ENCODE results near the gene KLF16. TPM values are rescaled to one million over a fixed set of nuclear protein-coding genes. Genes with fewer than 3 reads are reported as not detected.

The KLF16 gene
- total and polyA plus RNA-seq, 10 of the 15 experiments (the other 5 are each of a cell fraction or from before 2014, with no cell fraction given) = 0.03 to 41.2 (median 2.6) TPM

DNA sequence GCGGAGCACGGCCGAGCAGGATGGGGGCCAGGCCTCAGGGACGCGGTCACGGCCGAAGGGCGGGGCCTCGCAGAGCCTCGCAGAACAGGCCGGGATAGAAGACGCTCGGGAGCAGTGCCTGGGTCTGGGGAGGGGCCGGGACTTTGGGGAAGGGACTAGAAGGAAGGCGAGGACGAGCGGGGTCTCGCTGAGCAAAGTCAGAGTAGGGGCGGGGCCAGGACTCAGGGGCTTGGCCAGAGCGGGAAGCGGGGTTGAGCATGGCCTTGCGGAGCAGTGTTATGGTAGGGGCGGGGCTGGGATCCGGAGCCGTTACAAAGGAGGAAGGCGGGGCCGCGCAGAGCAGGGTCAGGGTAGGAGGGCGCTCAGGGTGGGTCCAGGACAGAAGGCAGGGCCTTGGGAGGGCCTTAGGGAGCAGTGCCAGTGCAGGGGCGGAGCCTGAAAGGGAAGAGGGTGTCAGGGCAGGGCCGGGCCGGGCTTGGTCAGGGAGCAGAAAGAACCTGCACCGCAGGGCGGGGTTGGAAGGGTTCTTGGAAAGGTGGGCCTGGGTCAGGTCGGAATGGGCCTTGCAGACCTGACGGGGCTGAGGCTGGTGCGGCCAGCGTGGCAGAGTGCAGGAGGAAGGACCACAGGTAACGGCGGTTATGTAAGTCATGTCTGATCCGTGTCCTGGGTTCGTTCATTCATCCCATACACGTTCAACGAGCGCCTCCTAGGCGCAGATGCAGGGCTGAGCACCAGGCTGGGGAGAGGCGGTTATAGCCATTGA is 50.8 kb downstream of the KLF16 start (continued):
- no peak; the same call in 1 of the 2 replicates for TF ChIP-seq CREB1 (IDR thresholded peaks at IDR 0.05; ENCODE audit: low read depth)
- no peak for TF ChIP-seq ZNF207 (IDR thresholded peaks at IDR 0.05; ENCODE audit: borderline replicate concordance)
- 0 out of 2 replicates have a peak, but pooled peaks have one; percentile 9 for TF ChIP-seq IKZF1 (conservative IDR thresholded peaks at IDR 0.05)
- TF ChIP-seq, protein P1, sequence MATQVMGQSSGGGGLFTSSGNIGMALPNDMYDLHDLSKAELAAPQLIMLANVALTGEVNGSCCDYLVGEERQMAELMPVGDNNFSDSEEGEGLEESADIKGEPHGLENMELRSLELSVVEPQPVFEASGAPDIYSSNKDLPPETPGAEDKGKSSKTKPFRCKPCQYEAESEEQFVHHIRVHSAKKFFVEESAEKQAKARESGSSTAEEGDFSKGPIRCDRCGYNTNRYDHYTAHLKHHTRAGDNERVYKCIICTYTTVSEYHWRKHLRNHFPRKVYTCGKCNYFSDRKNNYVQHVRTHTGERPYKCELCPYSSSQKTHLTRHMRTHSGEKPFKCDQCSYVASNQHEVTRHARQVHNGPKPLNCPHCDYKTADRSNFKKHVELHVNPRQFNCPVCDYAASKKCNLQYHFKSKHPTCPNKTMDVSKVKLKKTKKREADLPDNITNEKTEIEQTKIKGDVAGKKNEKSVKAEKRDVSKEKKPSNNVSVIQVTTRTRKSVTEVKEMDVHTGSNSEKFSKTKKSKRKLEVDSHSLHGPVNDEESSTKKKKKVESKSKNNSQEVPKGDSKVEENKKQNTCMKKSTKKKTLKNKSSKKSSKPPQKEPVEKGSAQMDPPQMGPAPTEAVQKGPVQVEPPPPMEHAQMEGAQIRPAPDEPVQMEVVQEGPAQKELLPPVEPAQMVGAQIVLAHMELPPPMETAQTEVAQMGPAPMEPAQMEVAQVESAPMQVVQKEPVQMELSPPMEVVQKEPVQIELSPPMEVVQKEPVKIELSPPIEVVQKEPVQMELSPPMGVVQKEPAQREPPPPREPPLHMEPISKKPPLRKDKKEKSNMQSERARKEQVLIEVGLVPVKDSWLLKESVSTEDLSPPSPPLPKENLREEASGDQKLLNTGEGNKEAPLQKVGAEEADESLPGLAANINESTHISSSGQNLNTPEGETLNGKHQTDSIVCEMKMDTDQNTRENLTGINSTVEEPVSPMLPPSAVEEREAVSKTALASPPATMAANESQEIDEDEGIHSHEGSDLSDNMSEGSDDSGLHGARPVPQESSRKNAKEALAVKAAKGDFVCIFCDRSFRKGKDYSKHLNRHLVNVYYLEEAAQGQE (IDR thresholded peaks at IDR 0.05; ENCODE audit: low read depth, low read length) = no peak
- TF ChIP-seq, protein P2, sequence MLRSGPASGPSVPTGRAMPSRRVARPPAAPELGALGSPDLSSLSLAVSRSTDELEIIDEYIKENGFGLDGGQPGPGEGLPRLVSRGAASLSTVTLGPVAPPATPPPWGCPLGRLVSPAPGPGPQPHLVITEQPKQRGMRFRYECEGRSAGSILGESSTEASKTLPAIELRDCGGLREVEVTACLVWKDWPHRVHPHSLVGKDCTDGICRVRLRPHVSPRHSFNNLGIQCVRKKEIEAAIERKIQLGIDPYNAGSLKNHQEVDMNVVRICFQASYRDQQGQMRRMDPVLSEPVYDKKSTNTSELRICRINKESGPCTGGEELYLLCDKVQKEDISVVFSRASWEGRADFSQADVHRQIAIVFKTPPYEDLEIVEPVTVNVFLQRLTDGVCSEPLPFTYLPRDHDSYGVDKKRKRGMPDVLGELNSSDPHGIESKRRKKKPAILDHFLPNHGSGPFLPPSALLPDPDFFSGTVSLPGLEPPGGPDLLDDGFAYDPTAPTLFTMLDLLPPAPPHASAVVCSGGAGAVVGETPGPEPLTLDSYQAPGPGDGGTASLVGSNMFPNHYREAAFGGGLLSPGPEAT (IDR thresholded peaks at IDR 0.05; ENCODE audit: low read depth) = 0 out of 2 replicates have a peak, but pooled peaks have one; percentile 11
- TF ChIP-seq TCF3 (IDR thresholded peaks at IDR 0.05; ENCODE audit: borderline replicate concordance, insufficient read depth, low read depth, low read length) = no peak
- TF ChIP-seq, protein P3, sequence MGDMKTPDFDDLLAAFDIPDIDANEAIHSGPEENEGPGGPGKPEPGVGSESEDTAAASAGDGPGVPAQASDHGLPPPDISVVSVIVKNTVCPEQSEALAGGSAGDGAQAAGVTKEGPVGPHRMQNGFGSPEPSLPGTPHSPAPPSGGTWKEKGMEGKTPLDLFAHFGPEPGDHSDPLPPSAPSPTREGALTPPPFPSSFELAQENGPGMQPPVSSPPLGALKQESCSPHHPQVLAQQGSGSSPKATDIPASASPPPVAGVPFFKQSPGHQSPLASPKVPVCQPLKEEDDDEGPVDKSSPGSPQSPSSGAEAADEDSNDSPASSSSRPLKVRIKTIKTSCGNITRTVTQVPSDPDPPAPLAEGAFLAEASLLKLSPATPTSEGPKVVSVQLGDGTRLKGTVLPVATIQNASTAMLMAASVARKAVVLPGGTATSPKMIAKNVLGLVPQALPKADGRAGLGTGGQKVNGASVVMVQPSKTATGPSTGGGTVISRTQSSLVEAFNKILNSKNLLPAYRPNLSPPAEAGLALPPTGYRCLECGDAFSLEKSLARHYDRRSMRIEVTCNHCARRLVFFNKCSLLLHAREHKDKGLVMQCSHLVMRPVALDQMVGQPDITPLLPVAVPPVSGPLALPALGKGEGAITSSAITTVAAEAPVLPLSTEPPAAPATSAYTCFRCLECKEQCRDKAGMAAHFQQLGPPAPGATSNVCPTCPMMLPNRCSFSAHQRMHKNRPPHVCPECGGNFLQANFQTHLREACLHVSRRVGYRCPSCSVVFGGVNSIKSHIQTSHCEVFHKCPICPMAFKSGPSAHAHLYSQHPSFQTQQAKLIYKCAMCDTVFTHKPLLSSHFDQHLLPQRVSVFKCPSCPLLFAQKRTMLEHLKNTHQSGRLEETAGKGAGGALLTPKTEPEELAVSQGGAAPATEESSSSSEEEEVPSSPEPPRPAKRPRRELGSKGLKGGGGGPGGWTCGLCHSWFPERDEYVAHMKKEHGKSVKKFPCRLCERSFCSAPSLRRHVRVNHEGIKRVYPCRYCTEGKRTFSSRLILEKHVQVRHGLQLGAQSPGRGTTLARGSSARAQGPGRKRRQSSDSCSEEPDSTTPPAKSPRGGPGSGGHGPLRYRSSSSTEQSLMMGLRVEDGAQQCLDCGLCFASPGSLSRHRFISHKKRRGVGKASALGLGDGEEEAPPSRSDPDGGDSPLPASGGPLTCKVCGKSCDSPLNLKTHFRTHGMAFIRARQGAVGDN (IDR thresholded peaks at IDR 0.05) = no peak
- no peak for TF ChIP-seq ZSCAN29 (IDR thresholded peaks at IDR 0.05)
- no peak for TF ChIP-seq NR2C1 (IDR thresholded peaks at IDR 0.05)
- TF ChIP-seq, protein P4, sequence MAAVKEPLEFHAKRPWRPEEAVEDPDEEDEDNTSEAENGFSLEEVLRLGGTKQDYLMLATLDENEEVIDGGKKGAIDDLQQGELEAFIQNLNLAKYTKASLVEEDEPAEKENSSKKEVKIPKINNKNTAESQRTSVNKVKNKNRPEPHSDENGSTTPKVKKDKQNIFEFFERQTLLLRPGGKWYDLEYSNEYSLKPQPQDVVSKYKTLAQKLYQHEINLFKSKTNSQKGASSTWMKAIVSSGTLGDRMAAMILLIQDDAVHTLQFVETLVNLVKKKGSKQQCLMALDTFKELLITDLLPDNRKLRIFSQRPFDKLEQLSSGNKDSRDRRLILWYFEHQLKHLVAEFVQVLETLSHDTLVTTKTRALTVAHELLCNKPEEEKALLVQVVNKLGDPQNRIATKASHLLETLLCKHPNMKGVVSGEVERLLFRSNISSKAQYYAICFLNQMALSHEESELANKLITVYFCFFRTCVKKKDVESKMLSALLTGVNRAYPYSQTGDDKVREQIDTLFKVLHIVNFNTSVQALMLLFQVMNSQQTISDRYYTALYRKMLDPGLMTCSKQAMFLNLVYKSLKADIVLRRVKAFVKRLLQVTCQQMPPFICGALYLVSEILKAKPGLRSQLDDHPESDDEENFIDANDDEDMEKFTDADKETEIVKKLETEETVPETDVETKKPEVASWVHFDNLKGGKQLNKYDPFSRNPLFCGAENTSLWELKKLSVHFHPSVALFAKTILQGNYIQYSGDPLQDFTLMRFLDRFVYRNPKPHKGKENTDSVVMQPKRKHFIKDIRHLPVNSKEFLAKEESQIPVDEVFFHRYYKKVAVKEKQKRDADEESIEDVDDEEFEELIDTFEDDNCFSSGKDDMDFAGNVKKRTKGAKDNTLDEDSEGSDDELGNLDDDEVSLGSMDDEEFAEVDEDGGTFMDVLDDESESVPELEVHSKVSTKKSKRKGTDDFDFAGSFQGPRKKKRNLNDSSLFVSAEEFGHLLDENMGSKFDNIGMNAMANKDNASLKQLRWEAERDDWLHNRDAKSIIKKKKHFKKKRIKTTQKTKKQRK (IDR thresholded peaks at IDR 0.05; ENCODE audit: low read depth, low read length) = no peak
- TF ChIP-seq DPF2 (IDR thresholded peaks at IDR 0.05) = no peak
- TF ChIP-seq, protein P5, sequence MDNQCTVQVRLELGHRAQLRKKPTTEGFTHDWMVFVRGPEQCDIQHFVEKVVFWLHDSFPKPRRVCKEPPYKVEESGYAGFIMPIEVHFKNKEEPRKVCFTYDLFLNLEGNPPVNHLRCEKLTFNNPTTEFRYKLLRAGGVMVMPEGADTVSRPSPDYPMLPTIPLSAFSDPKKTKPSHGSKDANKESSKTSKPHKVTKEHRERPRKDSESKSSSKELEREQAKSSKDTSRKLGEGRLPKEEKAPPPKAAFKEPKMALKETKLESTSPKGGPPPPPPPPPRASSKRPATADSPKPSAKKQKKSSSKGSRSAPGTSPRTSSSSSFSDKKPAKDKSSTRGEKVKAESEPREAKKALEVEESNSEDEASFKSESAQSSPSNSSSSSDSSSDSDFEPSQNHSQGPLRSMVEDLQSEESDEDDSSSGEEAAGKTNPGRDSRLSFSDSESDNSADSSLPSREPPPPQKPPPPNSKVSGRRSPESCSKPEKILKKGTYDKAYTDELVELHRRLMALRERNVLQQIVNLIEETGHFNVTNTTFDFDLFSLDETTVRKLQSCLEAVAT (IDR thresholded peaks at IDR 0.05) = peak; percentile 11; the same call in 1 of the 2 replicates
- TF ChIP-seq, protein P6, sequence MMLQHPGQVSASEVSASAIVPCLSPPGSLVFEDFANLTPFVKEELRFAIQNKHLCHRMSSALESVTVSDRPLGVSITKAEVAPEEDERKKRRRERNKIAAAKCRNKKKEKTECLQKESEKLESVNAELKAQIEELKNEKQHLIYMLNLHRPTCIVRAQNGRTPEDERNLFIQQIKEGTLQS (IDR thresholded peaks at IDR 0.05; ENCODE audit: borderline replicate concordance, extremely low read depth, low read depth, low read length) = no peak
